ENCODE data around the gene CRABP2. TPM values are rescaled to one million over a fixed set of nuclear protein-coding genes. Genes with fewer than 3 reads are reported as not detected.

CRABP2 gene
- total and polyA plus RNA-seq, 2 experiments from 2014 or later, result 45.9 to 137 TPM

DNA sequence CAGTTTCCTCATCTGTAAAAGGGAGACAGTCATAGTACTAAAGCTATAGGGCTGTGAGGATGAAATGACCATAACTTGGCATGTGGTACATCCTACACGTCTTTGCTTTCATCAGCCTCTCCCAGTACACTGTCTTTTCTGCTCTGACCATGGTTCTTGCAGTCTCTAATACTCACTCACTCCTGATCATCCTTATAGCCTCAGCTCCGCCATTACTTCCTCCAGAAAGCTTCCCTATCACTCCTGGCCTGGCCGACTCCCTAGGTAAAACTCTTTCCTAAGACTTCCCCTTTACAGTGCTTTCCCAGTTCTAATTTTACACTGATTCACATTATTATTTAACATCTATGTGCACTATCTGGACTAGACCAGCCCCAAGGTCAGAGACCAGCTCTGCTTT, 40.5 kb upstream of the CRABP2 start:
- Mint-ChIP-seq H3K4me1 (peaks cover 67% of the 10 kb centered on the region), H3K27ac (peak overlapping the region; percentile 100), H3K4me3 (peak overlapping the region; percentile 89), H3K9me3 (no peaks in the 10 kb centered on the region; the same call in 1 of the 3 replicates), H3K27me3 (ENCODE audit: insufficient read depth, low read depth, poor library complexity) (peaks cover 28% of the 10 kb centered on the region), H3K36me3 (ENCODE audit: low read depth) (peaks cover 64% of the 10 kb centered on the region)
- no peaks in the 10 kb centered on the region for H3K27me3 ChIP-seq (ENCODE audit: insufficient read depth)
- H3K9me2 ChIP-seq (ENCODE audit: insufficient read depth), result no peaks in the 10 kb centered on the region
- no peak for DNase-seq (ENCODE audit: low spot score)
- H3K27ac ChIP-seq (ENCODE audit: low read depth), result peak overlapping the region; percentile 100
- H3K79me2 ChIP-seq (replicated peaks; ENCODE audit: insufficient read depth), result peaks cover 59% of the 10 kb centered on the region
- no peak for TF ChIP-seq JUNB (IDR thresholded peaks at IDR 0.05; ENCODE audit: unreplicated experiment)
- no peak for TF ChIP-seq CREB1 (CRISPR knock-in tag; IDR thresholded peaks at IDR 0.05; ENCODE audit: low read depth)
- no peak for TF ChIP-seq EZH2 (IDR thresholded peaks at IDR 0.05; ENCODE audit: low read depth, unreplicated experiment)
- TF ChIP-seq, protein P1, sequence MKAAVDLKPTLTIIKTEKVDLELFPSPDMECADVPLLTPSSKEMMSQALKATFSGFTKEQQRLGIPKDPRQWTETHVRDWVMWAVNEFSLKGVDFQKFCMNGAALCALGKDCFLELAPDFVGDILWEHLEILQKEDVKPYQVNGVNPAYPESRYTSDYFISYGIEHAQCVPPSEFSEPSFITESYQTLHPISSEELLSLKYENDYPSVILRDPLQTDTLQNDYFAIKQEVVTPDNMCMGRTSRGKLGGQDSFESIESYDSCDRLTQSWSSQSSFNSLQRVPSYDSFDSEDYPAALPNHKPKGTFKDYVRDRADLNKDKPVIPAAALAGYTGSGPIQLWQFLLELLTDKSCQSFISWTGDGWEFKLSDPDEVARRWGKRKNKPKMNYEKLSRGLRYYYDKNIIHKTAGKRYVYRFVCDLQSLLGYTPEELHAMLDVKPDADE (IDR thresholded peaks at IDR 0.05), result no peak
- TF ChIP-seq ZNF331 (CRISPR knock-in tag; IDR thresholded peaks at IDR 0.05; ENCODE audit: low read depth), result no peak
- TF ChIP-seq, protein P2, sequence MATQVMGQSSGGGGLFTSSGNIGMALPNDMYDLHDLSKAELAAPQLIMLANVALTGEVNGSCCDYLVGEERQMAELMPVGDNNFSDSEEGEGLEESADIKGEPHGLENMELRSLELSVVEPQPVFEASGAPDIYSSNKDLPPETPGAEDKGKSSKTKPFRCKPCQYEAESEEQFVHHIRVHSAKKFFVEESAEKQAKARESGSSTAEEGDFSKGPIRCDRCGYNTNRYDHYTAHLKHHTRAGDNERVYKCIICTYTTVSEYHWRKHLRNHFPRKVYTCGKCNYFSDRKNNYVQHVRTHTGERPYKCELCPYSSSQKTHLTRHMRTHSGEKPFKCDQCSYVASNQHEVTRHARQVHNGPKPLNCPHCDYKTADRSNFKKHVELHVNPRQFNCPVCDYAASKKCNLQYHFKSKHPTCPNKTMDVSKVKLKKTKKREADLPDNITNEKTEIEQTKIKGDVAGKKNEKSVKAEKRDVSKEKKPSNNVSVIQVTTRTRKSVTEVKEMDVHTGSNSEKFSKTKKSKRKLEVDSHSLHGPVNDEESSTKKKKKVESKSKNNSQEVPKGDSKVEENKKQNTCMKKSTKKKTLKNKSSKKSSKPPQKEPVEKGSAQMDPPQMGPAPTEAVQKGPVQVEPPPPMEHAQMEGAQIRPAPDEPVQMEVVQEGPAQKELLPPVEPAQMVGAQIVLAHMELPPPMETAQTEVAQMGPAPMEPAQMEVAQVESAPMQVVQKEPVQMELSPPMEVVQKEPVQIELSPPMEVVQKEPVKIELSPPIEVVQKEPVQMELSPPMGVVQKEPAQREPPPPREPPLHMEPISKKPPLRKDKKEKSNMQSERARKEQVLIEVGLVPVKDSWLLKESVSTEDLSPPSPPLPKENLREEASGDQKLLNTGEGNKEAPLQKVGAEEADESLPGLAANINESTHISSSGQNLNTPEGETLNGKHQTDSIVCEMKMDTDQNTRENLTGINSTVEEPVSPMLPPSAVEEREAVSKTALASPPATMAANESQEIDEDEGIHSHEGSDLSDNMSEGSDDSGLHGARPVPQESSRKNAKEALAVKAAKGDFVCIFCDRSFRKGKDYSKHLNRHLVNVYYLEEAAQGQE (IDR thresholded peaks at IDR 0.05; ENCODE audit: unreplicated experiment), result no peak
- no peak for TF ChIP-seq STAT1 (IDR thresholded peaks at IDR 0.05; ENCODE audit: unreplicated experiment)
- no peak for TF ChIP-seq POLR2AphosphoS5 (IDR thresholded peaks at IDR 0.05; ENCODE audit: low read depth)
- no peak for TF ChIP-seq NANOG (IDR thresholded peaks at IDR 0.05; ENCODE audit: borderline replicate concordance)
- no peak for TF ChIP-seq EZH2phosphoT487 (IDR thresholded peaks at IDR 0.05; ENCODE audit: unreplicated experiment)
- no peak for TF ChIP-seq ZNF114 (CRISPR knock-in tag; IDR thresholded peaks at IDR 0.05)
- H3K4me3 ChIP-seq, result peak overlapping the region; percentile 88
- no peak for ATAC-seq
- H3K4me2 ChIP-seq, result peak overlapping the region; percentile 100
- peaks cover 63% of the 10 kb centered on the region for H3K4me1 ChIP-seq (ENCODE audit: insufficient read depth)
- peaks cover 5% of the 10 kb centered on the region; the same call in 1 of the 2 replicates for H3K36me3 ChIP-seq (ENCODE audit: insufficient read depth)
- H2AFZ ChIP-seq, result no peak overlapping the region
- peaks cover 16% of the 10 kb centered on the region for H4K20me1 ChIP-seq (replicated peaks; ENCODE audit: insufficient read depth)
- peaks cover 44% of the 10 kb centered on the region for H3F3A ChIP-seq (replicated peaks; ENCODE audit: low read depth)

DNA sequence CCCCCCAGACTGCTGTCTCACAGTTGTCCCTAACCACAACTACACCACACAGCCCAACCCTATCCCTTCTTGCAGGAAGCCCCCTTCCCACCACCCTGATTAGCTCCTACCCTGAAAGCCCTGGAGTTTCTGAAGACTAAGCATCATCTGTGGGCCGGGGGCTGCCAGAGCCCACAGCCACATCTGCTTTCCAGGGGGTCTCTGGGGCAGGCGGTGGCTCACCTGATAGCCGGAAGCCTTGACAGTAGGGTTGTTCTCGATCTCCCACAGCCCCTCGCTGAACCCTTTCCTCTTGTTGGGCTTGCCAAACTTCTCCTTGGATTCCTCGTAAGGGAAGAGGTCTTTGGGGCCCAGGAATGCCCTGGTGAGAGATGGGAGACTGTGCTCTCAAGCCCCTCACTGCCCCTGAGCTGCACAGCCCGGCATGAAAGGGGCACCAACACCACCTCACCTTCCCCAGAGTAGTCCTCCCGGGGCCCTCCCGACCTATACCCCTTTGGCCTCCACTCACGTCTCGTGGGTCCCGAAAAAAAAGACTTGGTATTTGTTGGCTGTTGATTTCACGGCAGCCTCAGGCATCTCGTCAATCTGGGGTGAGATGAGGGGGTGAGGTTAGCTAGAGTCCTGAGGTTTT, 39.5 kb upstream of the CRABP2 start:
- H3K4me1 ChIP-seq (ENCODE audit: insufficient read depth), result peaks cover 62% of the 10 kb centered on the region
- TF ChIP-seq, protein P1 (IDR thresholded peaks at IDR 0.05), result no peak
- TF ChIP-seq EZH2 (IDR thresholded peaks at IDR 0.05; ENCODE audit: low read depth, unreplicated experiment), result no peak
- TF ChIP-seq, protein P2 (IDR thresholded peaks at IDR 0.05; ENCODE audit: unreplicated experiment), result no peak

More for the DNA sequence above, 39.5 kb upstream of the CRABP2 start:
- peaks cover 63% of the 10 kb centered on the region for H3K4me1 Mint-ChIP-seq
- Histone ChIP-seq H2AFZ (no peak overlapping the region), H4K20me1 (replicated peaks; ENCODE audit: insufficient read depth) (peaks cover 16% of the 10 kb centered on the region), H3K9me2 (ENCODE audit: insufficient read depth) (no peaks in the 10 kb centered on the region), H3K79me2 (replicated peaks; ENCODE audit: insufficient read depth) (peaks cover 50% of the 10 kb centered on the region), H3K27ac (ENCODE audit: low read depth) (peak overlapping the region; percentile 85; the same call in 1 of the 2 replicates), H3K27me3 (ENCODE audit: insufficient read depth) (no peaks in the 10 kb centered on the region), H3K36me3 (ENCODE audit: insufficient read depth) (peaks cover 5% of the 10 kb centered on the region; the same call in 1 of the 2 replicates), H3F3A (replicated peaks; ENCODE audit: low read depth) (peaks cover 44% of the 10 kb centered on the region), H3K4me3 (no peak overlapping the region), H3K4me2 (no peak overlapping the region)
- peak overlapping the region; percentile 89; the same call in 2 of the 3 replicates for H3K4me3 Mint-ChIP-seq
- peaks cover 33% of the 10 kb centered on the region for H3K27me3 Mint-ChIP-seq (ENCODE audit: insufficient read depth, low read depth, poor library complexity)
- H3K9me3 Mint-ChIP-seq, result no peaks in the 10 kb centered on the region; the same call in 1 of the 3 replicates
- peak overlapping the region; percentile 100 for H3K27ac Mint-ChIP-seq
- DNase-seq (ENCODE audit: low spot score), result no peak
- peaks cover 56% of the 10 kb centered on the region for H3K36me3 Mint-ChIP-seq (ENCODE audit: low read depth)
- ATAC-seq, result no peak
